ENCODE measurements around the gene PNCK.

The PNCK gene

DNA sequence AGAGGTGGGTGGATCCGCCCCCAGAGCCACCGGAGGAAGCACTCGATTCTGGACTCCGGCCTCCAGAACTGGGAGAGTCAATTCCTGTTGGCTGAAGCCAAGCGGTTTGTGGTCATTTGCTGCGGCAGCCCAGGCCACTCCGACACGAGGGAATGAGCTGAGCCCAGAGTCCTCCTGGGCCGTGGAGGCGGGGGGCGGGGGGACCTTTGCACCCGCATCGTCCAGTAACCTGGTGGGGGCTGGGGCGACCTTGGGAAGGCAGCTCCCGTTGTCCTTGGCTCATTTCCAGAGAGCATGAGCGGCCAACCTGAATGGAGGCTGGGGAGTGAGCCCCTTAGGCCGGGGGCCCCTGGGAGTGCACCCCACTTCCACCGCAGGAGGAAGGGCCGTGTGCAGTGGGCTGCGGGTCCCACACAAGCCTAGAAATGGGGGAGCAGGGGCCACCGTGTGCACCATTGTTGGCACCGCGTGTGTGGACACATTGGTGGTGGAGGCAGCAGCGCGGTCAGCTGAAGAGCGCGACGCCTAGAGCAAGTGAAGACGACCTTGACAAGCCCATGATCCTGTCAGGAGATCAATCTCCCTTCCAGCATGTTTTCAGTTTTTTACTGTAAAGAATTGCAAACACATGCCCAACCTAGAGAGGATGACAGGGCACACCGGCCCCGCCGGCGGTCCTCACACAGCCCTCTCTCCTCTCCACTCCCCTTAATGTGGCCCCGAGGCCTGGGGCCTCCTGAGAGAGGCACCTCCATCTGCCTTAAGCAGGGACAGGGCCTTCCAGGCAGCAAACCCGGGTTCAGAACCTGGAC, 46.5 kb downstream of the PNCK start:
- DNase-seq, result no peak

DNA sequence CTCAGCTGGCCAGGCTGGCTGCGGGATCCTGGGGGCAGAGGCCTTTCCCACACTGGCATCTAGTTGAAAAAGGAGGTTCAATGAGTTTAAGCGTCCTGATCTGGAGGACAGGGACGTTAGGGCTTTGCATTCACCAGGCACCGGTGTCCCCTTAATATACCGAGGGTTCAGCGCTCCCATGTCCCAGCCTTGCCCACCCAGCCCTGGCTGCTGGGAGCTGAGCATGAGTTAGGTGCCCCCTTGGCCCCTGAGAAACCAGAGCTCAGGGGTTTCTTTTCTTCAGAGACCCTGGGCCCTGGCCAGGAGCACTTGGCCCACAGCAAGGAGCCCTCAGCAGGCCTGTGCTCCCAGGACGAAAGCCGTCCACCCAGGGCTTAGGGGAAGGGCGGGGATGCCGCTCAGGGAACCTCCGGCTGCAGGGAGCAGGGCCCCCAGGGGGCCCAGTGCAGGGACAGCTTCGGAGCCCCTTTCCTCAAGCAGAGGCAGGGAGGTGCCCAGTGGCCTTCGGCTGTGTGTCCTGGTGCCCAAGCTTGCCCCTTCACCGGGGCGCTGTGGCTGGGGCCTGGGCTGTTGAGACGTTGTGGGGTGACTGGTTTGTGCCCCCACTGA, 47.5 kb downstream of the PNCK start:
- DNase-seq, result no peak

DNA sequence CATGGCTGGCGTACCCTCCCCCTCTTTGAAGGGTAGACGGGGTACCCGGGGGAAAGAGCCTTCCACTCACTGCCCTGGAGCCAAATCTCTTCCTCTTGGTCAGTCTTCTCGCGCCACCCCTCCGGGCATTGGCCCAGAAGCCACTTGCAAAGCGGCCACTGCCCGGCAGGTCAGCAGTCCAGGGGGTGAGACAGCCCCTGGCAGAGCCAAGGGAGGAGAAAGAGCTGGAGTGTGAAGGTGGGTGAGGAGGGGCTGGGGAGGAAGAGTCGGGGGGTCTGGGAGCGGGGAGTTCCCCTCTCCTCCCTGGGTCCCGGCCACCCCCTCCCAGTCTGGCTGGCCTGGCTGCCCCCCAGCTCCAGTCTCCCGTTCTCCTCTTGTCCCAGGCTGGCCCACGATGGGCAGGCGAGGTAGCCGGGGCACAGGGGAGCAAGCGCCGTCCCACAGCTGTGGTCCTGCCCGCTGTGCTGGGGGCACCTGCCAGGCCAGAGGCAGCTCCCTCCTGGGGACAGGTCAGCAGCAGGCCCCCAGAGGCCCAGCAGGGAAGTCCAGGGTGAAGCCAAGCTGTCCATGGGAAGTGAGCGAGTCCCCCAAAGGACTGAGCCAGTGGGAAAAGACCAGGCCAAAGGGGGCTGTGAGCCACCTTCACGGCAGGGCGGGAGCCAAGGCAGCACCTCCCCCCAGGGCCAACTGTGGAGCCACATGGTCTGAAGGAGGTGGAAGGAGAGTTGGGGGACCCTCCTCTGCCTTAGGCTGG, 48.2 kb downstream of the PNCK start:
- no peak for DNase-seq

DNA sequence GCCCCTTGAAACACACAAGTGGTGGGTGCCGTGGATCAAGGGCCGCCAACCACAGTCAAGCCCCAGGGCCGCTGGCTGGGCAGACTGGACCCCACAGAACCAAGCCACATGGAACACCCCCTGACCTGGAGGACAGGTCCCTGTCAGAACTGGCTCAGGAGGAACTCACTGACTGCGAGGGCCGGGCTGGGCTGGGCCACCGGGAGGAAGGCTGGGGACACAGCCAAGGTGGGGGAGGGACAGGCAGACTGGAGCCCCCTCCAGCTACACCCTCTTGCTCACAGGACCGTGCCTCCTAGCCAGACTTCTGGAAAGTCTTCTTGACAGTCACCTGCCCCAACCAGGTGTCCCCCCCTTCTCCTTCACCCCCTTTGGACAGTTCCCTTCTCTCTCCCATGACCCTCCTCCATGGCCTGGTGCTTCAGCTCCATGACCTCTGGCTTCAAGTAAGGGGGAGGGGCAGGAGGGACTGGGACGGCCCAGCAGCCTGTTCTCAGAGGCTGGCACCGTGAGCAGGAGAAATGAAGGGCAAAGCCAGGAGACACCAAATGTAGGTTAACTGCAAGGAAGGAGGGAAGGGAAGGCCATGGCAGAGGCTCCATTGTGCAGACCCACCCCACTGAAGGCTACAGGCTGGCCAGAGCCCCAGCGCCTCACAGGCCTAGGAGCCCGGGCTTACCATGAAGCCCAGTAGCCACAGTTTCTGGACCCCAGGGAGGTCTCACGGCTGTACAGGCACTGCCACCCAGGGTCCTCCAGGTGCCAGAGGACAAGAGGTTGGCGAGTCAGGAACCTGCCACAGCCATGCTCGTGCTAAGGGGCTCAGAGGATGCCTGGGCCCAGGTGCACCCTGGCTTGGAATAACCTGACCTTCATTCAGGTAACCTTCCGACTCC, 49.2 kb downstream of the PNCK start:
- no peak for DNase-seq

DNA sequence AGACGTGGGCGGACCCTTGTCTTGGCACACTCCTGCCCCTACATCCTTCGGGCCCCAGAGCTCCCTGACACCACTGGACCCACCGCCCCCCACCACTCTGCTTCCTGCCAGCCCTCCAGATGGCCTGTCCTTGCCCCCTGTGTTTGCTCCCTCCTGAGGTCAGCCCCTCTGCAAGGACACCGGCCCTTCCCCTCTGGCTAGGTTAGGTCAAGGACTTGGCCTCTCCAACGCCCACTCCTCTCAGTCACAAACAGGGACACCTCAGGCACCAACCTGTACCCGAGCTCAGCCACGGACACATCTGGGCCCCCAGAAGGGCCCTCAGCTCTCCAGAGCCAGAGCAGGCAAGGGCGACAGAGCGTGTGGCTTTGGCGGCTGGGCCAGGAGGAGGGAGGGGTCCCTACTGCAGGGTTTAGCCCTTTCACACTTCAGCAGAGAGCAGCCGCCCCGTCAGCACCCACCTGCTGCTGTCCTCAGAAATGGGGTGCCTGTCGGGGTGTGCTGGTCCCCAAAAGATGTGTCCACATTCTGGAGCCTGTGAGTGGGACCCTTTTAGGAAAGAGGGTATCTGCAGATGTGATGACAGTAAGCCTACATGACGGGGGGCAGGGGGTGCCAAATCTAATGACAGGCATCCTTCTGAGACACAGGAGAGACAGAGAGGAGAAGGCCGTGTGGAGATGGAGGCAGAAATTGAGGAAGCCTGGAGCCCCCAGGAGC, 50.1 kb downstream of the PNCK start:
- DNase-seq, result no peak

DNA sequence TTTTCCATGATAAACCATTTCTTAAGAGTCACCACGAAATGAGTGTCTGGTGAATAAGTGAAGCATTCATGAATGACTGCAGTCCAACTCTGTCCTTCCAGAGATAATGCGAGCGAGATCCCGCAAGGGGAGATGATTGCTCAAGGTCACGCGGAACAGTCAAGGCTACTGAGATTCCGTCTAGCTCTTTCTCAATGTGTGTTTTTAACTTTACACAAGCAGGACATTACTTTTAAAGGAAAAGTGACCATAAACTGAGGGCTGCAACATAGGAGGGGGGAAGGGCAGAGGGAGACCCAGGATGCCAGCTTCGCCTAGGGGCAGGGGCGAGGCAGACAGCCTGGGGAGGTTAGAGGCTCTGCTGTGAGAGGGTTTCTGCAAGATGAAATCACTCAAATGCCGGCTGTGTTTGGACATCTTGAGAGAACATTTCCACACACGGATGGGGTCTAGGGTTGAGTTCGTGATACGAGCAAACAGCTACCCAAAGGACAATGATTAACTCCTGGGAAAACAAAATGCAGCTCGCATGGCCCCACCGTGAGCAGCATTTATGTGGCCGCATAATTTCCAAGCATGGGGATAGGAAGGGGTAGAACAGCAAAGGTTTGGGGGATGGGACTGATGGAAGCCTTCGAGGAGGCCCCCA, 50.8 kb downstream of the PNCK start:
- DNase-seq, result no peak

DNA sequence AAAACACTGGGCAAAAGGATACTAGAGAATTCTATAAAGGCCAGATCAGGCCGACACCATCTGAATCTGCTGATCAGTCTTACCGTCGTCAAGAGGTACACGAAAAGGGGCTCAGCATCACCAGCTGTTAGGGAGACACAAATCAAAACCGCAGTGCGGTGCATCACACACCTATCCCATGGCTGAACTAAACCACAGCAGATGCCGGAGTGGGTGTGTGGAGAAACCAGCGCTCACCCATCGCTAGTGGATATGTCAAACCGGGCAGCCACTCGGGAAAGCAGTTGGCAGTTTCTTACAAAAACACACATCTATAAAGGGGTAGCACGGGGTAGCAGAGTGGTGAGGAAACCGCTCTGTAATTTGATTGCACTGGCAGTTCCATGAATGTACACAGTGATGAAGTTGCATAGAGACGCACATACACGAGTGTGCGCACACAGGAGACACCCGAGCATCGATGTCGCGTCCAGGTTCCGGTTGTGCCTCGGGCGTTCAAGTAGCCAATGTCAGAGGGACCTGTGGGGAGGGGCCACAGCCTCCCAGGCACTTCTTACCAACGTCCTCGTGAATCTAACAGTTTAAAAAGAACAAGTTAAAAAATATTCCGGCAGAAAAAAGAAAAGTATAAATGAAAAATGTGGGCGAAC, 51.5 kb downstream of the PNCK start:
- DNase-seq, result no peak

DNA sequence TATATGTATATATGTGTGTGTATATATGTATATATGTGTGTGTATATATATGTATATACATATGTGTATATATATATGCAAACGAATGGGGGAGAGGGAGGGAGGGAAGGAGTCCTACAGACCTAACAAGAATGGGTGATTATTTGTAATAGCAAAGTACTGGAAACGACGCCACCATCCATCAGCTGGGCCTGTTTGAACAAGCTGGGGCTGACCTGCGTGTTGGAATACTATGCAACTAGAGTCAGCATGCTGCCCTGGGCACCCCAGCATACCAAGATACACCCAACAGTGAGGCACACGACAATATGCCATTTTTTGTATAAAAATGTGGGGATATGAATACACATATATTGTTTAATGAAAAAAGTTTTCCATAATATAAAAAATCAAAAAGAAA, 53.0 kb downstream of the PNCK start:
- DNase-seq, result no peak
